K562 (cell line): ENCODE data around the gene ANKRD60. TPM values are rescaled to one million over a fixed set of nuclear protein-coding genes. Genes with fewer than 3 reads are reported as not detected.

Experiments used
- ATAC-seq: fragments of 200-7000 bp; cut with Tn5 transposase; 3 replicates; pipeline ENCODE4 v1.9.1; 2020; ENCODE audit warnings: moderate library complexity
- BruUV-seq: library from RNA; stranded (reverse); fragments of 400-500 nt; replicated peaks from 2 replicates; lab custom pipeline; 2021; lab: Mats Ljungman, UMichigan
- CTCF ChIA-PET: fragments of 300-600 bp; formaldehyde crosslinking; extraction: SDS; loops from one replicate; lab custom pipeline; 2021; ENCODE audit warnings: low intra/inter-chr PET ratio; lab: Yijun Ruan, JAX
- POLR2A ChIA-PET: fragments of 300-600, 350-650 bp; sonication (Branson Sonifier 250); formaldehyde crosslinking; extraction: SDS; loops from one replicate; lab custom pipeline; 2021; ENCODE audit warnings: antibody characterized with exemption, inconsistent platforms; lab: Yijun Ruan, JAX
- DNase-seq, 4 experiments: peaks; one replicate each; pipeline versions ENCODE4 v3.0.0 to v3.0.0-alpha.2; 2011 to 2018; ENCODE audit warnings: low spot score in 3 of 4, mixed read lengths in 3 of 4; ENCODE audit errors: extremely low read depth in 1 of 4
- FAIRE-seq: peaks from 2 replicates; lab custom pipeline; 2011; peaks lifted over from hg19 to GRCh38; lab: Jason Lieb, UNC
- H2AFZ ChIP-seq: 2 replicates; pipeline ENCODE4 v1.6.0; 2011; ENCODE audit warnings: low read depth, low read length, control low read depth, inconsistent platforms
- H3K27ac ChIP-seq: fragments of 200-600 bp; 3 replicates; pipeline ENCODE4 v1.8.0; 2011; ENCODE audit warnings: low read depth, mild to moderate bottlenecking, control low read depth, inconsistent platforms, low read length, moderate library complexity, mixed read lengths; ENCODE audit errors: extremely low read depth
- H3K27me3 ChIP-seq, 2 experiments: fragments of 300-600 bp in 1 of 2; 2 replicates in 1 of 2; 3 replicates in 1 of 2; pipeline versions ENCODE4 v1.6.0 to v1.8.0; 2011; ENCODE audit warnings: inconsistent platforms in 2 of 2, low read length in 2 of 2, mild to moderate bottlenecking in 1 of 2, mixed read lengths in 1 of 2, moderate library complexity in 1 of 2; ENCODE audit not compliant: control insufficient read depth in 2 of 2, insufficient read depth in 2 of 2
- H3K36me3 ChIP-seq: fragments of 300-600 bp; 3 replicates; pipeline ENCODE4 v1.8.0; 2011; ENCODE audit warnings: mild to moderate bottlenecking, low read length, inconsistent platforms; ENCODE audit not compliant: control insufficient read depth, insufficient read depth
- H3K4me1 ChIP-seq, 2 experiments: fragments of 200-600 bp in 1 of 2; replicated peaks in 1 of 2; 2 replicates in 1 of 2; 3 replicates in 1 of 2; pipeline versions ENCODE4 v1.5.1 to v1.8.0; 2011; ENCODE audit warnings: inconsistent platforms in 2 of 2, low read length in 2 of 2, mild to moderate bottlenecking in 1 of 2, mixed read lengths in 1 of 2, moderate library complexity in 1 of 2; ENCODE audit not compliant: control insufficient read depth in 2 of 2, insufficient read depth in 2 of 2
- H3K4me2 ChIP-seq: 2 replicates; pipeline ENCODE4 v1.6.1; 2011; ENCODE audit warnings: low read length, control low read depth, inconsistent platforms, mixed read lengths; ENCODE audit not compliant: insufficient read depth
- H3K4me3 ChIP-seq: fragments of 200-600 bp; sonication (generic), shearing (Covaris generic); 2 replicates; pipeline ENCODE4 v1.5.1; 2016; ENCODE audit warnings: control low read depth, inconsistent platforms
- H3K79me2 ChIP-seq: fragments of 200-600 bp; 3 replicates; pipeline ENCODE4 v1.8.0; 2011; ENCODE audit warnings: low read length, inconsistent platforms; ENCODE audit not compliant: control insufficient read depth, insufficient read depth
- H3K9ac ChIP-seq, 2 experiments: 2 replicates each; pipeline versions ENCODE4 v1.6.0 to v1.6.1; 2011; ENCODE audit warnings: low read depth in 2 of 2, low read length in 2 of 2, control low read depth in 1 of 2, inconsistent platforms in 1 of 2, mild to moderate bottlenecking in 1 of 2, mixed read lengths in 1 of 2; ENCODE audit not compliant: insufficient read depth in 1 of 2
- H3K9me1 ChIP-seq: one replicate; pipeline ENCODE4 v1.6.0; 2011; ENCODE audit warnings: inconsistent platforms, mild to moderate bottlenecking, low read length, moderate library complexity; ENCODE audit not compliant: control insufficient read depth, insufficient read depth
- H3K9me3 ChIP-seq: replicated peaks from 2 replicates; pipeline ENCODE4 v1.5.1; 2011; ENCODE audit warnings: low read depth, low read length, inconsistent platforms; ENCODE audit not compliant: control insufficient read depth, insufficient read depth
- H4K20me1 ChIP-seq: replicated peaks from 2 replicates; pipeline ENCODE4 v1.6.1; 2011; ENCODE audit warnings: low read length, inconsistent platforms, mixed read lengths; ENCODE audit not compliant: control insufficient read depth, insufficient read depth
- C11orf30 ChIP-seq: fragments of 450-650 bp; IDR thresholded peaks from 2 replicates; pipeline ENCODE4 v1.6.1; 2016; ENCODE audit warnings: low read depth, mild to moderate bottlenecking
- CAMTA2 ChIP-seq: fragments of 250-450 bp; sonication (Bioruptor Pico); conservative IDR thresholded peaks from 2 replicates; pipeline ENCODE4 v1.5.1; 2022
- CEBPB ChIP-seq: fragments of 450-650 bp; IDR thresholded peaks from 2 replicates; pipeline ENCODE4 v1.6.1; 2016; ENCODE audit warnings: missing genetic modification characterization, missing compliant biosample characterization
- CREB3L1 ChIP-seq: fragments of 450-650 bp; IDR thresholded peaks from 2 replicates; pipeline ENCODE4 v1.6.1; 2014; ENCODE audit warnings: low read depth, mild to moderate bottlenecking, moderate library complexity, borderline replicate concordance
- E2F8 ChIP-seq: fragments of 450-650 bp; IDR thresholded peaks from 2 replicates; pipeline ENCODE4 v1.7.1; 2018; ENCODE audit warnings: mild to moderate bottlenecking, low read depth; ENCODE audit not compliant: partially characterized antibody
- SAFB2 ChIP-seq: fragments of 200-400 bp; formaldehyde crosslinking; IDR thresholded peaks from 2 replicates; pipeline ENCODE4 v1.6.1; 2018; ENCODE audit warnings: borderline replicate concordance, low read length, low read depth, moderate library complexity; ENCODE audit not compliant: severe bottlenecking
- TEAD4 ChIP-seq, 2 experiments: sonication (generic) in 1 of 2; formaldehyde crosslinking in 1 of 2; IDR thresholded peaks; 2 replicates each; pipeline versions ENCODE4 v1.6.1 to v1.8.0; 2012 to 2022; ENCODE audit warnings: borderline replicate concordance in 1 of 2, inconsistent platforms in 1 of 2, low read length in 1 of 2, mild to moderate bottlenecking in 1 of 2, missing genetic modification reagents in 1 of 2
- YBX1 ChIP-seq: fragments of 450-650 bp; IDR thresholded peaks from 2 replicates; pipeline ENCODE4 v1.7.1; 2016; ENCODE audit warnings: mild to moderate bottlenecking
- ZNF143 ChIP-seq: sonication (generic); formaldehyde crosslinking; IDR thresholded peaks from 2 replicates; pipeline ENCODE4 v1.9.0; 2022; ENCODE audit warnings: mild to moderate bottlenecking, missing genetic modification reagents
- WGBS: fragments of 100-300 bp; shearing (Covaris generic); methylation state at CpG from one replicate; pipeline ENCODE4 v1.1.6; 2016; ENCODE audit warnings: low coverage, mixed read lengths; ENCODE audit not compliant: insufficient coverage; ENCODE audit errors: missing lambda C conversion rate; 5-methylcytosine and 5-hydroxymethylcytosine counted together
- in situ Hi-C: fragments of 300-500 bp; cut with MboI; formaldehyde crosslinking; loops from 4 replicates; pipeline ENCODE4 v1.15.0; 2018; ENCODE audit warnings: inconsistent platforms, mixed read lengths
- intact Hi-C: fragments of 100-400 bp; cut with micrococcal nuclease; formaldehyde crosslinking; loops from 2 replicates; pipeline ENCODE4 v1.14.2; 2022
- polyA plus RNA-seq, 8 experiments: library from polyadenylated mRNA; depleted of rRNA in 4 of 8; stranded (reverse) in 5 of 8; unstranded in 3 of 8; fragments of >200 nt; fragmentation: Nextera tagmentation in 2 of 8; fragmentation: Illumina TruSeq in 1 of 8; extraction: Ambion mirVana in 2 of 8; extraction: Trizol in 1 of 8; gene quantifications; 2 replicates each; pipeline versions ENCODE4 v1.2.1 to v1.2.3, GENCODE V29; 2011 to 2014; ENCODE audit warnings: inconsistent platforms in 1 of 8, missing spikeins in 1 of 8
- total RNA-seq, 7 experiments: library from RNA; depleted of rRNA in 6 of 7; stranded (reverse); fragments of >200 nt in 6 of 7; fragmentation: Illumina TruSeq in 2 of 7; extraction: Trizol in 2 of 7; gene quantifications; 2 replicates each; pipeline versions ENCODE4 v1.2.1 to v1.2.3, GENCODE V29; 2011 to 2021; ENCODE audit warnings: low replicate concordance in 1 of 7

ANKRD60 gene
- total and polyA plus RNA-seq, 9 of the 15 experiments (the other 6 are each of a cell fraction or from before 2014, with no cell fraction given), result not detected

- in situ Hi-C loops (no loop called here), intact Hi-C loops (no loop called here)
- 0% methylated on average over 4 of the region's 4 CpGs for WGBS
- no peaks in the 10 kb centered on the region for H4K20me1 ChIP-seq
- no TSS peak for BruUV-seq
- CTCF ChIA-PET, result no interaction called here
- H2AFZ ChIP-seq, result no peak overlapping the region
- H3K27ac ChIP-seq, result no peak overlapping the region
- no peak overlapping the region for H3K9ac ChIP-seq
- no peaks in the 10 kb centered on the region for H3K36me3 ChIP-seq
- no peaks in the 10 kb centered on the region for H3K9me3 ChIP-seq
- no peaks in the 10 kb centered on the region for H3K9me1 ChIP-seq
- peaks cover 0 to 4% of the 10 kb centered on the region in 2 experiments; a peak in 2 of 5 replicates for H3K4me1 ChIP-seq
- H3K27me3 ChIP-seq, result peaks cover 20 to 53% of the 10 kb centered on the region in 2 experiments
- no peak for DNase-seq
- H3K4me3 ChIP-seq, result no peak overlapping the region
- H3K4me2 ChIP-seq, result no peak overlapping the region
- no peaks in the 10 kb centered on the region for H3K79me2 ChIP-seq
- no peak for FAIRE-seq
- no peak for ATAC-seq
- POLR2A ChIA-PET, result interaction anchor here (0.6 to 0.7 kb wide), 2 partner anchors 10 to 1581 kb away, joined by 3 read pairs; no protein-coding TSS in a partner anchor
- TF ChIP-seq CEBPB (tag) (no peak), TEAD4 (IDR thresholded peaks at IDR 0.05; ENCODE audit: low read length) (no peak), TEAD4 (CRISPR knock-in tag; IDR thresholded peaks at IDR 0.05; ENCODE audit: borderline replicate concordance) (no peak), CREB3L1 (no peak), ZNF143 (CRISPR knock-in tag) (no peak), YBX1 (no peak), SAFB2 (no peak), C11orf30 (no peak), E2F8 (no peak), CAMTA2 (CRISPR knock-in tag) (no peak)
Observed at GRCh38 chr20:58169450-58169849, 59.0 kb downstream of the ANKRD60 start.
